GM12874 (cell line): ENCODE measurements around the gene MICAL2.

Experiments used
- CTCF ChIP-seq: IDR thresholded peaks from 2 replicates; pipeline ENCODE4 v1.5.1; 2011; ENCODE audit warnings: low read depth, mild to moderate bottlenecking, control low read depth, low read length, moderate library complexity; ENCODE audit not compliant: insufficient read depth

Gene MICAL2

DNA sequence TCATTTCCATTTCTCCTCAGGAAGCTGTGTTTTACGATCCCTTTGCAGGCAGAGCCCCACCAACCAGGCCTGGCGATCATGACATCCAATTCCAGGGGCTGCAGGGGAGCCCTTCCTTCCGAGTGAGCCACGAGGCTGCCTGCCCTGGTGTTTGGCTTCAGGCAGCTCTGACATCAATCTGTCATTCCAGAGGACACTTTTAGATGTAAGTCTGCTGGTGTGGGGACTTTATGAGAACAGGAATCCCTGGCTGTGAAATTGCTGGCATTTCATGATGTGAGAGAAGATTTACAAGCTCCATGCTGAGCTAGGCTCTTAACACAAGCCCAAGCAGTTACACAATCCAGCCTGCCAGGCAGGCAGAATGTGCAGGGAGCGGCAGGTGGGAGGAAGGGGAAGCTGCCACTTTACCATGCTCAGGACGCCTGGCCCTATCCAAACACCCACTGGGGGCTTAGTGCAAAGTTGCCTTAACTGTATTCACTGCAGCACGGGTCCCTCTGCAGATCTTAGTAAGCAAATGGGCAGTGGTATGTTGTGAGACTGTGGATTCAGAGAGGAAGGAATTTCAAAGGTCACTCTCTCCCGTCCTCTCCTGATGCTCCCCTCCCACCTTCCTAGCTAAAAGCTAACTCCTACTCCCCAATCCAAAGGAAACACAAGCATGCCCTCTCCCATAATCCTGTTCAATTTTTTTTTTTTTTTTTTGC lies 43.4 kb upstream of the MICAL2 start:
- TF ChIP-seq CTCF = no peak

DNA sequence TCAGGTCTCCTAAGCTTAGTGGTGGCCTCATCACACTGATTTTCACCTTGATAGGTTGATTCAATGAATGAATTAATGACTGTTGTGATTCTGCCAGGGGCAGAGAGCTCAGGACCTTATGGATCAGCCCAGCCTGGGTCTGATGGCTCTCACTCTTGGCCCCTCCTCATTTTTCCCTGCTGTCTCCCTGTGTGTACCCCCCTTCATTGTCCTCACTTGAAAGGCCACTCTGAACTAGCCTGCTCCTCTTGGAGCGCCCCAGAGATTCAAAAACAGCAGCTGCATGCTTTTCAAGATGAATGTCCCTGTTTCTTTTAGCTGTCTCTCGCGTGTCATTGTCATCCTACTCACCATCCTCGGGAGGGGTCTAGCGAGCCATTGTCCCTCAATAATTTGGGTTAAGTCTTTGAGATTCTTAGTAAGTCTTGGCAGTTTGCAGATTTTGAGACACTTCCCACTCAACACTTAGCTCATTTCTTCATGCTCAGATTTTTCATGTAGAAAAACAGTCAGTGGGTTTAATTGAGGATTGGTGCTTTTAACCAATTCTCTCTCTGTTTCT lies 42.5 kb upstream of the MICAL2 start:
- no peak for TF ChIP-seq CTCF

GRCh38 chr11:12069066-12069676 lies 41.2 kb upstream of the MICAL2 start:
- TF ChIP-seq CTCF = no peak

- TF ChIP-seq CTCF = no peak
Measured at GRCh38 chr11:12070446-12071267, 39.7 kb upstream of the MICAL2 start.

DNA sequence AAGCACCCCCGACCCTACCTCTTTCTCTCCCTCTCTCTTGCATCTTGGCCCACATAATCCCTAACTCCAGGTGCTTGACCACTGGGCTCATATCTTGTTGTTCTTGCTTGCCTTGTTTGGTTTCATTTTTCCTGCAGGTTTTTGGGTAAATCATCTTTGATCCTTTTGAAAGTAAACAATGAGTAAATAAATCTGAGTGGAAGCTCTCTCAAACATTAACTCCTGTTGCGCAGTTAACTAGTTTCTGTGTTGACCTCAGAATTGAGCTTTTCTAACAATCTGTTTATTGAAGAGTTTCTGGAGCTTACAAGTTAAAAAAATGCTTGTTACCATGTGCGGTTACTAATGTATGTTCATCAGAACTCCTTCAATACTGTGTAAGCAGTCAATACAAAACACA lies 38.8 kb upstream of the MICAL2 start:
- TF ChIP-seq CTCF = no peak

DNA sequence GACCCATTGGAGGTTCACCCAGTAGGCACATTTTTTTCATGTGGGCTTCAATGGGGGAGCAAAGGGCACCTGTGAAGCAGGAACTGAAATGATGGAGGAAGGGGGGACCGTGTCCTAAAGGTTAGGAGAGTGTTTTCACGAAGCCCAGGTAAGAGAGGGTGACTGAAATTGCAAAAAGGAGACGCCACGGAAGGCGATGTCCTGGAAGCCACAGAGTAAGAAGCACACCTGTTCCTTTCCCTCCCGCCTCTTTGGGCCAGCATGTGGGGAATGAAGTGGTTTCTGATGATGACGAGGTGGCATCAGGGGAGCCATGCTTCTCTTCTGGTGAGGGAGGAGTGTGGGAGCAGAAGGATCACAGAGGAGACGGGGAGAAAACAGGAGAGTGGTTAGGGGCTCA lies 37.0 kb upstream of the MICAL2 start:
- TF ChIP-seq CTCF = no peak

DNA sequence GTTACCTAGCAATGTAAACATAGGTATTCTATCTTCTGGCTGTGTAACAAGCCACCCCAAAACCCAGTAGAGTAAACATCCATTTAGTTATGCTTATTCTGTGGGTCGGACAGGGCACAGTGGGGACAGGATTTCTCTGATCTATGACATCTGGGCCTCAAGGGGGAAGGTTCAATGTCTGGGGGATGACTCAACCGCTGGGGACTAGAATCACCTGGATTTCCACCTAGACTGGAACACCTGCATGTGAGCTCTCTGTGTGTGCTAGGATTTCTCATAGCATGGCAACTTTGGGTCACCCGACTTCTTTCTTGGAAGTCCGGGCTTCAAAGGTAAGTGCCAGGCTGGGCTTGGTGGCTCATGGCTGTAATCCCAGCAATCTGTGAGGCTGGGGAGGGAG lies 36.5 kb upstream of the MICAL2 start:
- TF ChIP-seq CTCF = no peak
